Measurements from ENCODE around the gene PWWP2B.
"Not testable (repeated sequence)": the region's sequence is repeated elsewhere in the genome, so short reads cannot be mapped to it uniquely, and the experiment has no call there.

The PWWP2B gene

GRCh38 chr10:132435320-132435719 lies 38.3 kb downstream of the PWWP2B start:
- not testable (repeated sequence) for DNase-seq

- not testable (repeated sequence) for DNase-seq
These were observed 39.1 kb downstream of the PWWP2B start for GRCh38 chr10:132436096-132436495.

GRCh38 chr10:132436861-132437410 lies 39.9 kb downstream of the PWWP2B start:
- no peak for DNase-seq

- DNase-seq, result no peak
These were observed 40.5 kb downstream of the PWWP2B start for GRCh38 chr10:132437541-132437950.

- DNase-seq, result no peak
These were observed 41.4 kb downstream of the PWWP2B start for GRCh38 chr10:132438091-132439024.

GRCh38 chr10:132439025-132439388 lies 42.0 kb downstream of the PWWP2B start:
- DNase-seq, result no peak

GRCh38 chr10:132439424-132440163 lies 42.6 kb downstream of the PWWP2B start:
- no peak for DNase-seq

GRCh38 chr10:132440791-132441565 lies 44.0 kb downstream of the PWWP2B start:
- DNase-seq, result no peak

- no peak for DNase-seq
These were observed 45.0 kb downstream of the PWWP2B start for GRCh38 chr10:132441818-132442524.

GRCh38 chr10:132442636-132443035 lies 45.6 kb downstream of the PWWP2B start:
- DNase-seq, result no peak

- no peak for DNase-seq
These were observed 46.6 kb downstream of the PWWP2B start for GRCh38 chr10:132443605-132443982.

- no peak for DNase-seq
These were observed 47.2 kb downstream of the PWWP2B start for GRCh38 chr10:132443983-132444876.

- no peak for DNase-seq
These were observed 47.9 kb downstream of the PWWP2B start for GRCh38 chr10:132444877-132445351.

GRCh38 chr10:132445516-132446194 lies 48.7 kb downstream of the PWWP2B start:
- no peak for DNase-seq

GRCh38 chr10:132446195-132446581 lies 49.2 kb downstream of the PWWP2B start:
- no peak for DNase-seq

- no peak for DNase-seq
These were observed 49.9 kb downstream of the PWWP2B start for GRCh38 chr10:132446661-132447445.

- DNase-seq, result no peak
These were observed 50.6 kb downstream of the PWWP2B start for GRCh38 chr10:132447446-132448247.

- DNase-seq, result no peak
These were observed 51.3 kb downstream of the PWWP2B start for GRCh38 chr10:132448248-132448731.
